GM12865 (cell line): ENCODE data around the gene PAPOLG.
"Not testable (repeated sequence)": the region's sequence is repeated elsewhere in the genome, so short reads cannot be mapped to it uniquely, and the experiment has no call there.

Source experiments
- DNase-seq: peaks from one replicate; pipeline ENCODE4 v3.0.0; 2010; ENCODE audit warnings: low read depth
- H3K4me3 ChIP-seq: 2 replicates; pipeline ENCODE4 v1.5.1; 2011; ENCODE audit warnings: mild to moderate bottlenecking, low read depth, low read length, control low read depth
- TF ChIP-seq, protein P1 (sequence below): IDR thresholded peaks from 2 replicates; pipeline ENCODE4 v1.5.1; 2011; ENCODE audit warnings: low read length, control low read depth, low read depth, inconsistent platforms; ENCODE audit not compliant: insufficient read depth; ENCODE audit errors: missing control alignments

PAPOLG gene

DNA sequence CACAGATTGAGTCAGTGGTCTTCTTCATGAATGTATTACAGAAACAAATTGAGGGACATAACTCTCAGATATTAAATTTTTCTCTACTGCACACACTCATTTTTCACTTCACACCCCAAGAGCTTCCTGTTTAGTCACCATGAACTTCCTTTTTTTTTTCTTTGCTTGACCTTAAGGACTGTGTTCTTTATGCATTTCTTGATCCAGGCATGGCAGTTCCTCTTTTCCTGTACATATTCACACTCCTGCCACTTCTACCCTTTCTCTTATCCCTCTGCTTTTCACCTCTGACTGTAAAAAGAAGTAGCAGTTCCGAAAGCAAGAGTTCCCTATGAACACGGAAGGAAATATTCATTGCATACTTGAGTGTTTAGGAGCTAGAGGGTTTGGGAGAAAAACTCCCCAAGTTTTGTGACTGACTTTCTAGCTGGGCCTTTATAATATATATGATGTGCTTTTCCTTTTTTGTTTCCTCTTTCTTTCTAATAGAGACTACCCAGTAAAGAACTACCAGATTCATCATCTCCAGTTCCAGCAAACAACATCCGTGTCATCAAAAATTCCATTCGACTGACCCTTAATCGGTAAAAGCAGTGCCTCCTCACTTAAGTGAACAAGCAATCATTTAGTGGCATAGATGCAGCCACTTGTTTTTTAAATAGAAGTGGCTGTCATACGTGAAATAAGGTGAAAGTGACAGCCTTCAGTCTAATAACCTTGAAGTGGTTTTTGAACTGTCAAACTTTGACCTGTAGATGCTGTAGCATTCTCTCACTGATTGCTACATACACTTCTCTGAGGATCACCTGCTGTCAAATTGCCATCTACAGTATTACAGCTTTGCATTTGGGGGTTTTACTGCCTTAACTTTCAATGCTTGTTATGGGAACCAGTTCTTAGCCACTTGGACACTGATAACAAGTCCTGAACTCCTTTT, 40.8 kb downstream of the PAPOLG start:
- TF ChIP-seq, protein P1, sequence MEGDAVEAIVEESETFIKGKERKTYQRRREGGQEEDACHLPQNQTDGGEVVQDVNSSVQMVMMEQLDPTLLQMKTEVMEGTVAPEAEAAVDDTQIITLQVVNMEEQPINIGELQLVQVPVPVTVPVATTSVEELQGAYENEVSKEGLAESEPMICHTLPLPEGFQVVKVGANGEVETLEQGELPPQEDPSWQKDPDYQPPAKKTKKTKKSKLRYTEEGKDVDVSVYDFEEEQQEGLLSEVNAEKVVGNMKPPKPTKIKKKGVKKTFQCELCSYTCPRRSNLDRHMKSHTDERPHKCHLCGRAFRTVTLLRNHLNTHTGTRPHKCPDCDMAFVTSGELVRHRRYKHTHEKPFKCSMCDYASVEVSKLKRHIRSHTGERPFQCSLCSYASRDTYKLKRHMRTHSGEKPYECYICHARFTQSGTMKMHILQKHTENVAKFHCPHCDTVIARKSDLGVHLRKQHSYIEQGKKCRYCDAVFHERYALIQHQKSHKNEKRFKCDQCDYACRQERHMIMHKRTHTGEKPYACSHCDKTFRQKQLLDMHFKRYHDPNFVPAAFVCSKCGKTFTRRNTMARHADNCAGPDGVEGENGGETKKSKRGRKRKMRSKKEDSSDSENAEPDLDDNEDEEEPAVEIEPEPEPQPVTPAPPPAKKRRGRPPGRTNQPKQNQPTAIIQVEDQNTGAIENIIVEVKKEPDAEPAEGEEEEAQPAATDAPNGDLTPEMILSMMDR: no peak
- no peak overlapping the region for H3K4me3 ChIP-seq
- DNase-seq: peak; percentile 34

DNA sequence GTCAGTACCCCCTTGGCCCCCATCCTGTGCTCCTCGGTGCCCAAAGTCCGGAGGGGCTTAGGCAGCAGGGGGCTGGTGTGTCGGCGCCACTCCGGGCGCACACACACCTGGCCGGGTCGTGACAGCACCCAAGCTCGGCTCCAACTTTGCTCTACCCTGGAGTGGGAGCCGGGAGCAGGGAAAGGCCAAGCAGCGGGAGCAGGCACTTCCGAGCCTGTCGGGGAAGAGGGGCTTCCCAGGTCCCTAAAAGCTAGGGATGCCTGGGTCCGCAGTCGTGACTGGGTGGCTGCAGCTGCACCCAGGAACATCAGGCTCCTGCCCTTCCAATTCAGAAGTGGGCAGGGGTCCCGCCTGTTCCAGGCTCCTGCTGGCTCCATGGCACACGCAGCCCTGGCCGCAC, 48.4 kb downstream of the PAPOLG start:
- H3K4me3 ChIP-seq: no peak overlapping the region
- DNase-seq: no peak
- TF ChIP-seq, protein P1: no peak

DNA sequence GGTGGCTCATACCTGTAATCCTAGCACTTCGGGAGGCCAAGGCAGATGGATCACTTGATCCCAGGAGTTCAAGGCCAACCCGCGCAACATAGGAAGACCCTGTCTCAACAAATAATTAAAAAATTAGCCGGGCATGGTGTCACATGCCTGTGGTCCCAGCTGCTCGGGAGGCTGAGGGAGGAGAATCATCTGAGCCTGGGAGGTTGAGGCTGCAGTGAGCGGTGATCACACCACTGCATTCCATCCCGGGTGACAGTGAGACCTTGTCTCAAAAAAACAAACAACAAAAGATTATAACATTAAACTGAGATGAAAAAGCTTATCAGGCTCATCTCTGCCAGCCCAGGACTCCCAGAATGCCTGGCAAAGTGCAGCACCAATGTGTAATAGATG, 50.5 kb downstream of the PAPOLG start:
- no peak for DNase-seq
- H3K4me3 ChIP-seq: no peak overlapping the region
- TF ChIP-seq, protein P1: no peak

DNA sequence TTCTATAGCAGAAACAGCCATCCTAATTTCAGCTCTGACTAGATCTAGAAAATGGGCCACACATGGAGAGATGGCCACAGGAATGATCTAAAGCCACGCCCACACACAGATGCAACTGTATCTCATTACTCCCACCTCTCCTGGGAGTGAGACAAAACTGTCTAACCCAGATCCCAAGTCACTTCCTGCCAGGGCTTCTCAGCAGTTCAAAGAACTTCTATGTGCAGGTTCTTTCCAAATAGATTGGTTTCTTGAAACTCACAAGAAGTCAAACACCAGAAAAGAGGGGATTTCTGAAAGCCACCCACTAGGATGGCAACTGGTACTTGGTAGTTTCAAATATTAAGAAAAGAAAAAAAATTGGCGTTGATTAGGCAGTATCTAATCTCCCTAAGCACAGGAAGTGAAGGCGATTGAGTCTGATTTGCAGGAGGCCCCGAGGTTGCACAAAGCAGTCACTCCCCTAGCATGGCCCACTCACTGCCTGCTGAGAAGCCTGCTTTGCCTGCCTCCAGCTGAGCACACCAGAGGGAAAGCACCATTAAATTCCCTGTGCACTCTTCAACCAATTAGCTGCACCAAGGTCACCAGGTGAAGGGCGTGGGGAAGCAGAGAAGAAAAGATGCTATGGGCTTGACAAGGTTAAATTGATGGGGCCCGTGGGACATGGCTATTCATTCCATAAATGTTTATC, 51.1 kb downstream of the PAPOLG start:
- peak; percentile 84 for DNase-seq
- TF ChIP-seq, protein P1: no peak
- H3K4me3 ChIP-seq: no peak overlapping the region

DNA sequence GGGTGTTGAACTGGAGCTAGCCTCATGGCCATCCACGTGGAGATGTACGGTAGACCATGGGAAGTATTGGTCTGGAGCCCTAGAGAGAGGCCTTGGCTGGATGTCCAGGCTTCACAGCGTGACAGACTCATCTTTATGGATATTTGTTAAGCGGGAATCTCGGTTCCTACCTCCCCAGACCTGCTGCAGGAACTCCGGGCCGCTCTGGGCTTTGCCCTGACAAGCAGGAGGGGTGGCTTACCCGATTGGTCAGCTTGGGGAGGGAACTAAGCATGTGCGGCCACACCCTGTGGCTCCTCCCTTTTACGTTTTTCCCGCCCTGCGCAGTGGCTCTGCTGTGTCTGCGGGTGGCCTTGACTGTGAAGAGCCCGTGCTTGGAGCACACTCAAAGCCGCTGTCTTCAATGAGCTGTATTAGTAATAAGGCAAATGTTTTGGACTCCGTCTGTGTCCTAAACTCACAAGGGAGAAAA, 52.3 kb downstream of the PAPOLG start:
- no peak overlapping the region for H3K4me3 ChIP-seq
- DNase-seq: no peak
- TF ChIP-seq, protein P1: no peak

DNA sequence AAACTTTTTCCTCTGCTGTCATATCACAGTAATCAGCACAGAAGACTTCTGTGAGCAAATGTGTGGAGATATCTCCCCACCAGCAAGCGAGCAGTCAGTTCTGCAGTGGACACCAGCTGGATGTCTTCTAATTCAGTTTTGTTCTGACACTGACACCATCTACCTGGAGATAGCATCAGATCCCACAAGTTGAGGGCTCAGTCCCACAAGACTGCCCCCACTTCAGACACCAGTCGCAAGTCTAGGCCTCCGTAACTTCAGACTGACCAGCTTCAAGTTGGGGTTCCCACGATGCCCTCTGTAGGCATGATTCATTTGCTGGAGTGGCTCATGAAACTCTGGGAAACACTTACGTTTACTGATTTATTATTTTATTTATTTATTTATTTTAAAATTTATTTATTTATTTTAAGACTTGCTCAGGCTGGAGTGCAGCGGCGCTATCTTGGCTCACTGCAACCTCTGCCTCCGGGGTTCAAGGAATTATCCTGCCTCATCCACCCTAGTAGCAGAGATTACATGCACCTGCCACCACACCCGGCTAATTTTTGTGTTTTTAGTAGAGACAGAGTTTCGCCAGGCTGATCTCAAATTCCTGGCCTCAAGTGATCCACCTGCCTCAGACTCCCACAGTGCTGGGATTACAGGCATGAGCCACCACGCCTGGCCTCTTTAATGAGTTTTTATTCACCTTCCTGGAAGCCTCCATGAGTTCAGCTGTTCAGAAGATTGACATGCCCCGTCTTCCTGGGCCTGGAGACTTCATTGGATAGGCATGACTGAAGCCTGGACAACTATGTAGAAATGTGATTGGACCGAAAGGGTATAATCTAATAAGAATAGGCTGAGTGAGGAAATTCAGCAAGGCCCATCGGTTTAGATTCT, 55.7 kb downstream of the PAPOLG start:
- no peak overlapping the region for H3K4me3 ChIP-seq
- TF ChIP-seq, protein P1: no peak
- no peak for DNase-seq

DNA sequence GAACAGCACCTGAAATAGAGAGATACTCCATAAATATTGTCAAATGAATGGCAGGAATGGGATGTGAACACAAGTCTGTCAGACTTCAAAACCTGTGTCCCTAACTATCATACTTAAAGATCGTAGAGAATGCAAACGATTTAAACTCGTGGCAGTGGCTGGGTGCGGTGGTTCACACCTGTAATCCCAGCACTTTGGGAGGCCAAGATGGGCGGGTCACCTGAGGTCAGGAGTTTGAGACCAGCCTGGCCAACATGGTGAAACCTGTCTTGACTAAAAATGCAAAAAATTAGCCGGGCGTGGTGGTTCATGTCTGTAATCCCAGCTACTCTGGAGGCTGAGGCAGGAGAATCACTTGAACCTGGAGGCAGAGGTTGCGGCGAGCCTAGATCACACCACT, 61.1 kb downstream of the PAPOLG start:
- DNase-seq, H3K4me3 ChIP-seq: not testable (repeated sequence)
